ENCODE measurements around the gene ALOX5AP.
A peak's percentile ranks its signal among the peaks of the same experiment; 100 is the strongest.

Gene ALOX5AP

GRCh38 chr13:30711375-30711774 lies 24.0 kb upstream of the ALOX5AP start:
- ATAC-seq = 0 out of 3 replicates have a peak, but pooled peaks have one; percentile 22
- TF ChIP-seq OSR1 (CRISPR knock-in tag; IDR thresholded peaks at IDR 0.05) (no peak), POU6F1 (CRISPR knock-in tag; IDR thresholded peaks at IDR 0.05; ENCODE audit: borderline replicate concordance, low read depth) (no peak)

GRCh38 chr13:30711837-30712236 lies 23.5 kb upstream of the ALOX5AP start:
- ATAC-seq = no peak
- TF ChIP-seq TOX (CRISPR knock-in tag; IDR thresholded peaks at IDR 0.05; ENCODE audit: borderline replicate concordance) = no peak

GRCh38 chr13:30712536-30713532 lies 22.5 kb upstream of the ALOX5AP start:
- no peak; the same call in 2 of the 3 replicates for ATAC-seq

More at GRCh38 chr13:30712536-30713532, 22.5 kb upstream of the ALOX5AP start:
- TF ChIP-seq ESRRG (CRISPR knock-in tag; IDR thresholded peaks at IDR 0.05) = no peak
- TF ChIP-seq TOX (CRISPR knock-in tag; IDR thresholded peaks at IDR 0.05; ENCODE audit: borderline replicate concordance) = no peak
- TF ChIP-seq BACH2 (CRISPR knock-in tag; IDR thresholded peaks at IDR 0.05; ENCODE audit: borderline replicate concordance) = no peak
- TF ChIP-seq OSR1 (CRISPR knock-in tag; IDR thresholded peaks at IDR 0.05) = no peak
- no peak for TF ChIP-seq ISL1 (CRISPR knock-in tag; IDR thresholded peaks at IDR 0.05)
- TF ChIP-seq ZFP30 (CRISPR knock-in tag; IDR thresholded peaks at IDR 0.05) = no peak
- TF ChIP-seq SNAI2 (CRISPR knock-in tag; IDR thresholded peaks at IDR 0.05) = no peak
- no peak for TF ChIP-seq ZC3H10 (CRISPR knock-in tag; IDR thresholded peaks at IDR 0.05)
- no peak for TF ChIP-seq ZNF8 (CRISPR knock-in tag; IDR thresholded peaks at IDR 0.05)
- TF ChIP-seq RARB (CRISPR knock-in tag; IDR thresholded peaks at IDR 0.05) = no peak
- no peak for TF ChIP-seq TSHZ2 (CRISPR knock-in tag; IDR thresholded peaks at IDR 0.05)
- TF ChIP-seq CSDC2 (CRISPR knock-in tag; IDR thresholded peaks at IDR 0.05) = no peak
- no peak for TF ChIP-seq ZFP3 (CRISPR knock-in tag; IDR thresholded peaks at IDR 0.05)
- no peak for TF ChIP-seq PATZ1 (CRISPR knock-in tag; IDR thresholded peaks at IDR 0.05; ENCODE audit: borderline replicate concordance)
- TF ChIP-seq PPARA (CRISPR knock-in tag; IDR thresholded peaks at IDR 0.05; ENCODE audit: borderline replicate concordance) = no peak
- TF ChIP-seq ARNTL (CRISPR knock-in tag; IDR thresholded peaks at IDR 0.05; ENCODE audit: borderline replicate concordance, low read depth) = no peak
- TF ChIP-seq TCF4 (CRISPR knock-in tag; IDR thresholded peaks at IDR 0.05; ENCODE audit: borderline replicate concordance) = no peak
- TF ChIP-seq GLIS3 (CRISPR knock-in tag; IDR thresholded peaks at IDR 0.05) = no peak
- TF ChIP-seq CSRNP3 (CRISPR knock-in tag; IDR thresholded peaks at IDR 0.05) = no peak
- no peak for TF ChIP-seq POU6F1 (CRISPR knock-in tag; IDR thresholded peaks at IDR 0.05; ENCODE audit: borderline replicate concordance, low read depth)

Data from SK-N-SH treated with all-trans-retinoic acid at 6 μM for 48 hours (cell line).